ENCODE data around the gene ARPC2. TPM values are rescaled to one million over a fixed set of nuclear protein-coding genes. Genes with fewer than 3 reads are reported as not detected.

Gene ARPC2
- total RNA-seq, 1 experiment from 2014 or later = 374 TPM

- no peak overlapping the region for H3K27ac Mint-ChIP-seq (ENCODE audit: unreplicated experiment)
- intact Hi-C loops (cut with micrococcal nuclease; ENCODE audit: unreplicated experiment) = loop anchor here (1.0 to 2.0 kb wide), 2 partner anchors 55 to 96 kb away; partner anchors contain the start of gene CATIP
These were observed 84.3 kb downstream of the ARPC2 start for GRCh38 chr2:218301176-218301819.

More at GRCh38 chr2:218301176-218301819, 84.3 kb downstream of the ARPC2 start:
- no peaks in the 10 kb centered on the region for H3K27me3 Mint-ChIP-seq (ENCODE audit: unreplicated experiment)
- no peak overlapping the region for H3K4me3 Mint-ChIP-seq (ENCODE audit: low read depth, unreplicated experiment)
- peaks cover 42% of the 10 kb centered on the region for H3K4me1 Mint-ChIP-seq (ENCODE audit: low read depth, unreplicated experiment)
- H3K9me3 Mint-ChIP-seq (ENCODE audit: low read depth, unreplicated experiment) = no peaks in the 10 kb centered on the region
- CTCF ChIA-PET = interaction anchor here (0.8 to 1.2 kb wide), 2 partner anchors 54 to 95 kb away, joined by 4 read pairs; no protein-coding TSS in a partner anchor
- no TSS peak for BruUV-seq (replicated peaks)
- peak; percentile 98 for TF ChIP-seq CTCF (IDR thresholded peaks at IDR 0.05; ENCODE audit: unreplicated experiment)
- peak; percentile 91 for DNase-seq
- peaks cover 14% of the 10 kb centered on the region for H3K36me3 Mint-ChIP-seq (ENCODE audit: insufficient read depth, unreplicated experiment)

Small RNAs within 50 kb of the gene (microRNA-seq; reads per million reads assigned to microRNA genes)
- gene MIR6513 = 4.9 reads per million, percentile 14 among the genes with 10 or more reads in this experiment

Other genes with a start within 250 kb of the ARPC2 start
- gene TNS1, start 214.2 kb upstream of the ARPC2 start, total RNA-seq (2022) = 2.2 and 2.3 TPM in 2 replicates
- gene RUFY4, start 147.9 kb upstream of the ARPC2 start, total RNA-seq (2022) = 0.21 and 2.6 TPM in 2 replicates
- not detected in 2 replicates for gene CXCR2, start 91.2 kb upstream of the ARPC2 start, total RNA-seq (2022)
- gene CXCR1, start 50.2 kb upstream of the ARPC2 start, total RNA-seq (2022) = not detected in 2 replicates
- 1.1 and 1.5 TPM in 2 replicates for gene GPBAR1, start 43.8 kb downstream of the ARPC2 start, total RNA-seq (2022)
- 102 and 117 TPM in 2 replicates for gene AAMP, start 52.9 kb downstream of the ARPC2 start, total RNA-seq (2022)
- 46.8 and 54.0 TPM in 2 replicates for gene PNKD, start 53.3 kb downstream of the ARPC2 start, total RNA-seq (2022)
- 229 and 289 TPM in 2 replicates for gene TMBIM1, start 75.3 kb downstream of the ARPC2 start, total RNA-seq (2022)
- gene CATIP, start 139.7 kb downstream of the ARPC2 start, total RNA-seq (2022) = 0.71 TPM in 1 of 2 replicates, not detected in the other
- 0.12 TPM in 1 of 2 replicates, not detected in the other for gene SLC11A1, start 165.1 kb downstream of the ARPC2 start, total RNA-seq (2022)
- gene CTDSP1, start 182.7 kb downstream of the ARPC2 start, total RNA-seq (2022) = 58.0 and 59.3 TPM in 2 replicates
- 9.0 and 16.4 TPM in 2 replicates for gene VIL1, start 201.9 kb downstream of the ARPC2 start, total RNA-seq (2022)

Measured in Calu3 (cell line).